ENCODE measurements around the gene ABHD17B.
A peak's percentile ranks its signal among the peaks of the same experiment; 100 is the strongest.

ABHD17B gene

DNA sequence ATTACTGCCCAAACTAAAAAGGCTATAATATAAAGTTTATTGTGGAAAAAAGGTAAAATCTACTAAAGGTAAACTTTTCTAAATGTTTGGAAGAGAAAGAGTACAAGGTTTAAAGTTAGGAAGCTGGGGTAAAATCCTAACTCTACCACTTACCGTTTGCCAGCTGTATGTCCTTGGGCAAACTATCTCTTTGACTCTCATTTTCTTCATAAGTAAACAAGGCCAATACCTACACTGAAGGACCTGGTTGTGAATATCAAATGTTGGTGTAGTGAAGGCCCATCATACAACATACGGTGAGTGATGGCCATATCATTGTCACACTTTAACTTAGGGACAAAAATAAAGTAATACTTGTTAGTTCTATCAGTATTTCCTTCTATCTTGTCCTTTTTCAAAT, 34.9 kb downstream of the ABHD17B start:
- no peak for DNase-seq

DNA sequence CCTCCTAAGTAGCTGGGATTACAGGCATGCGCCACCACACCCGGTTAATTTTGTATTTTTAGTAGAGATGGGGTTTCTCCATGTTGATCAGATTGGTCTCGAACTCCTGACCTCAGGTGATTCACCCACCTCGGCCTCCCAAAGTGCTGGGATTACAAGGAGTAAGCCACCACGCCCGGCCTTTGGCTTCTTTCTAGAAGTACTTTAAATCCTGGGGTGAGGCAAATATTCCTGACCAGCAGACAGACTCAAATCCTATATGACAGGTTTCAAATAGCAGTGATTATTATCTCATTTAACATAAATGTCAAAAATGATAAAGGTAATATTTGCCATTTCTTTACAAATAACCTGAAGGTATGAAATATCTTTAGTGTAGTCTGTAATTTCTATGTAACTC, 35.6 kb downstream of the ABHD17B start:
- DNase-seq = no peak

DNA sequence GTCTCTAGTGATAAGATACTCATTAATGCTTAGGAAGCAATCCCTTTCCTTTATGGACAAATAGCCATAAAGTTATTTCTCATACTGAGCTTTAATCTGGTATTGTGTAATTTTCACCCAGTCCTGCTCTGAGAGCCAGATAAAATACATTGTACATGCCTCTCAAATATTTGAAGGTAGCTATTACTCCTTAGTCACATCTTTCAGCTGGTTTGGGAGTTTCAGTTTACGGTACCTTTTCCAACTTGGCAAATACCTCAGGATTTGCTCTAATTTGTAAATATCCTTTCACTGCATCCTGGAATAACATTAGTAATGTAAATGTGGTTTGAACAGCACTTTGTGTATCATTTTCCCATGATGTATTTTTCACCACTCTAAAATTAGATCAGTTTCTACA, 47.4 kb downstream of the ABHD17B start:
- no peak for DNase-seq

DNA sequence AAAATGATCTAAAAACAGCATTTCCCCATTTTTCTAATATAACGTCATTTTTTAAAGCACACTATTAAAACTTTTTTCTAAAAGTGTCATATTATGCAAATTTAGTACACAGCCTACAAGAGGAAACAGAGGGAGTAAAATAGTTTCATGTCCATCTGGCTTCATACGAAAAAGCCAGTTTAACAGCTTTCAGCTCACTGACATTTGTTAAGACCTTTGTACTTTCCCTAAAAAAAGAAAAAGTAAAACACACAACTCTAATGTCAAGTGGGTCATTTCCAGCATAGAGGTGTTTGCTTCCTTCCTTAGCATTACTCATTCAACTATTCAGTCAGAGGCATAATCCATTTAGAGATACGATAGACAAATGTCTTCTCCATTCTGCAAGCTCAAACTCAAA, 49.4 kb downstream of the ABHD17B start:
- no peak for DNase-seq

DNA sequence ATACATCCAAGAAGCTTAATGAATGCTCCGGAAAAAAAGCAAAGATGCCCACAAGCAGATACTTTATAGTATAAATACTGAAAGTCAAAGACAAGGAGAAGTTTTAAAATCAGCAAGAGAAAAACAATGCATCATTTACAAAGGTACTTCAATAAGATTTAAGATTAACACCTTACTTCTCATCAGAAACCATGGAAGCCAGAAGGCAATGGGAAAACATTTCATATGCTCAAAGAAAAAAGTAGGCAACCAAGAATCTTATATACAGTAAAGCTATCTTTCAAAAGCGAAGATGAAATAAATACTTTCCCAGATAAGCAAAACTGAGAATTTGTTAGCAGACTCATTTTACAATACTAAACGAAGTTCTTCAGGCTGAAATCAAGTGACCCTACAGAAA, 51.1 kb downstream of the ABHD17B start:
- DNase-seq = no peak

DNA sequence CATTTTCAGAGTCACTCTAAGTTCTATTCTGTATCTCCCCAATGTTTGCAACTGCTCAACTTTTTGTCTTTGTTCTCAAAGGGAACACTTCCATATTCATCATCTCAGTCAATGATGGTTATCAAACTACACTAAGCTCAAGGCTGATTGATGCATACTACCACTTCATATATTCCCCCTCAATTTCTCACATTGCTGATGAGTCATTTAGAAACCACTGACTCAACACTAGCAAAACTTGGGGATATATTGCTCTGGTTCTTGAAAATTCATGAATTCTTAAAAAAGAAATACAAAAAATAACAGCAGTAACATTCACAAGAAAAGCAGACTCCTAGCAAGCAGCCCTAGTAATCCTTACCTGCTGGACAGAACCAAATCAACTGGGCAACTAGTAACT, 52.2 kb downstream of the ABHD17B start:
- peak; percentile 85 for DNase-seq

DNA sequence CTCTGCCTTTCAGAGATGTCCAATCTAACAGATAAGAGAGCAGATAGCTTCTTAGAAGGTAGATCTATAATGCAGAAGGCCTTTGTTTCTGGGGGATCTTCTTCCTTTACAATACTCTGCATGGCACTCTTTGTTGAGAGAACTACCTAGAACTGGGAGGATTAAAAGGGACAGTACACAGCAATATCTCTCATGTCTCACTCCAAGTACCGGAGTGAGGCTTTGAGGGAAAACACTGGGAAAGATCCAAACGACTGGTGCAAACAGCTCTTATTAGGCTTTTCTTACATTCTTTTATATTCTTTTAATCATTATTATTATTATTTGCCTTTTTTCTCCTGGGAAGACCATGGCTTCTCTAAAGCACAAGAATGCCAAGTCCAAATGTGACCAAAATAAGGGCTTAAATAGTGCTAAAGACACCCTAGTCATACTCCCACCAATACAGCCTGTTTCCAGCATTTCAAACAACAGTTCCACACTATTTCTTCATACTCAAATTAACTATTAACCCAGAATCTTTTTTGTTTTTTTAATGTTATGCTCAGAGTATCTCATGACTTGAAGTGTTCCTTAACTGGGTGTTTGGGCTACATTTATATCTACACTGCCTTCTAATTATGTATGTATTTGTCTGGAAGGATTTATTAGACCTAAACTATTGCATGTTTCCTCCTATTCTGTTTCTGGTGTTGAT, 52.7 kb downstream of the ABHD17B start:
- DNase-seq = no peak

DNA sequence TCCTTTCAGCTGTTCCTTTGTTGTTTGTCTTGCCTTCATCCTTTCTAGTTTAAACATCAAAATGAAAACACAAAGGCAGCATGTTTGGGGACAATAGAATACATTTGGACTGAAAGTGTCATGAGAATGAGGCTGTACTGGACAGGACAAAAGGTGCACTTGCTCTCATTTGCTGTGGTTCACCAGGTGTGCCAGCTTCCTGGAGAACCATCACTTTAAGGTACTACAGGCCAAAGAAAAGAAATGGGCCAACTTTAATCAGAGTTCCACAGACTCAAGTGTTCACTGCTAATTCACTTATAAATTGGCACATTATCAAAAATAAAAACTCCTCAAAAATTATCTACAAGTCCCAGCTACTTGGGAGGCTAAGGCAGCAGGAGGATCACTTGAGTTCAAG, 53.8 kb downstream of the ABHD17B start:
- DNase-seq = no peak

DNA sequence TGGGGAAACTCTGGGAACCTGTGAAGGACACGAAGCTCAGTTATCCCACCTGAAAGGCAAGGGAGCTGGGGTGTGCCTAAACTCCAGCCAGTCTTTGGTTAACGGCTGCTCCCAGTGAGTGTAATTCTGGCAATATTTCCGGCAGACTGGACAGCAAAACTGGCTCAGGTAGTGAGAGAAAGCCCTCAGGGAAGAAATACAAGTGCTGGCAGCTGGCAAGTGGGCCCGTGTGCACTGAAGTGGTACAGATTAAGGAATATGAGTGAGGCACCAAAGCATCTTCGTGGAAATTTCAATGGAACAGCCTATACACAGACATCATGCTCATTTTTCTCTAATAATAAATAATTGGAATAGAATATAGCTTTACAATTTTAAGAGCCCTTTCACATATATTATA, 56.2 kb downstream of the ABHD17B start:
- no peak for DNase-seq

DNA sequence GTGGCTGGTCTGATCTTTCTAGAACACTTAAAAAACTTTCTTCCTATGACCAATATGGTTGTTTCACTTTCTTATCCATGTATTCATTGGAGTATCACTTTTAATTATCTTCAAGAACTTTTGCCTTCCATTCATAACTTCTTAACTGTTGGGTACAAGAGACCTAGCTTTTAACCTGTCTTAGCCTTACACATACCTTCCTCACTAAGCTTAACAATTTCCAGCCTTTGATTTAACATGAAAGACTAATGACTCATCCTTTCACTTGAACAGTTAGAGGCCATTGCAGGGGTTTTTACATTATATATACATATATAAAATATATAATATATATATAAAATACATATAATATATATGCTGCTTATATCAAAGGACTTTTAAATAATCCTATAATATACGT, 57.9 kb downstream of the ABHD17B start:
- peak; percentile 10 for DNase-seq

DNA sequence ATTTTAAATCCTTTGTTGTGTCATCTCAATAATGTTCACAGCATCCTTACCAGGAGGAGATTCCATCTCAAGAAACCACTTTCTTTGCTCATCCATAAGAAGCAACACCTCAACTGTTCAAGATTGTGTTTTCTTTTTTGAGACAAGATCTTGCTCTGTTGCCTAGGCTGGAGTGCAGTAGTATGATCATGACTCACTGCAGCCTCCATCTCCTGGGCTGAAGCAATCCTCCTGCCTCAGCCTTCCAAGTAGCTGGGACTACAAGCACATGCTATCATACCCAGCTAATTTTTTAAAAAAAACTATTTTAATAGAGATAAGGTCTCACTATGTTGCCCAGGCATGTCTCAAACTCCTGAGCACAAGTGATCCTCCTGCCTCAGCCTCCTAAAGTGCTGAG, 60.0 kb downstream of the ABHD17B start:
- DNase-seq = no peak

DNA sequence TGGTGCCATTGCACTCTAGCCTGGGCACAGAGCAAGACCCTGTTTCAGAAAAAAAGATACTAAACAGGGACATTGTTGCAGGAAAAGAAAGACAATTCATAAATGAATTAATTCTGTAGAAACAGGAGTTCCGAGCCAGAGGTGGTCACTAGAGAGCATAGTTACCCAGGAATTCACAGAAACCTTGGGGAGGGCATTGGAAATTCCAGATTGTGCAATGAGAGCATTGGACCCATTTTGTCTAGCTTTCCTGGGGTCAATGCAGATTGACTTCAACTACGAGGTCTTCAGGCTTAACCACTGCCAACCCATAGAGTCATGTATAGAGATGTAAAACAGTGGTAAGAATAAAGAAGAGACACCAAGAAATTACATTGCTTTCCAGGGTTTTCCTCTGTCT, 63.1 kb downstream of the ABHD17B start:
- no peak for DNase-seq

DNA sequence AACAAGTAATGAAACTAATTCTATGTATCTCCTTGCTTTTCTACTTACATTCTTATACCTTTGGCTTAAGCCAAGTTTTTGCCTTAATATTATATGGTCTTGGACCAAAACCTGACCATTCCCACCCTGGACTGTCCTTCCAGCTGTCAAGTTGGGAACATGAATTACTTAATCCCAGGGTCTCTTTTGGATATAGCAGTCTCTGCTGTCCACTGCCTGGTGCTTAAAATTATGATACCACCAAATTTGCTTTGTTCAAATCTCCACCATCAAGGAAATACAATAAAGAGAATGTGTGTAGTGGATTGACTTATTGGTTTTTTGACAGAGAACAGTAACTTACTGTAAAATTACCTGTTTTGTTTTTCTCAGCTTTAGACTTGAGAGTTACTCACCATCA, 66.2 kb downstream of the ABHD17B start:
- no peak for DNase-seq

DNA sequence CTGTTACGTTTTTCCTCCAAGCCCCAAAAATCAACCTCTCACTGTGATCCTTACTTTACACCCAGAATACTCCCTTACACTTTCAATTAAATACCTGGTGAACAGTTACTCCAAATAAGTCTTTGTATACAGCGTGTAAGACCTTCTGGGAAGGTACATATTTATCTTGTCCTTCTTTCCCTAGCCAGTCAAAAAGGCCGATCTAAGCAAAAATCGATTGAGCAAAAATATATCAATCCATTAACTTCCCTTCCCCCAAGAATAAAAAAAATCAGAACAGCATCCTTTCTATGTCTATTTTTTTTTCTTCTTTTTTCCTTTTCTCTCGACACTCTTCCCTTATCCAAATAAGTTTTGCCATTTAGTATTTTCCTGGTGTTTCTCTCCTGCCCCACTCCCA, 71.3 kb downstream of the ABHD17B start:
- no peak for DNase-seq

DNA sequence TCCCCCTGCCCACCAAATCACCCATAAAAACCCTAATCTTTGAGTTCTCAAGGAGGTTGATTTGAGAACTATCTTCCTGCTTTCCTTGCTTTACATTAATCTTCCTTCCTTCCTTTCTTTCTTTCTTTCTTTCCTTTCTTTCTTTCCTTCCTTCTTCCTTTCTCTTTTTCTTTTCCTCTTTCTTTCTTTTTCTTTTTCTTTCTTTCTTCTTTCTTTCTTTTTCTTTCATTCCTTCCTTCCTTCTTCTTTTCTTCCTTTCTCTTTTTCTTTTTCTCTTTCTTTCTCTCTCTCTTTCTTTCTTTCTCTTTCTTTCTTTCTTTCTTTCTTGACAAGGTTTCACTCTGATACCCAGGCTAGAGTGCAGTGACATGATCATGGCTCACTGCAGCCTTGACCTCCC, 75.4 kb downstream of the ABHD17B start:
- no peak for DNase-seq

DNA sequence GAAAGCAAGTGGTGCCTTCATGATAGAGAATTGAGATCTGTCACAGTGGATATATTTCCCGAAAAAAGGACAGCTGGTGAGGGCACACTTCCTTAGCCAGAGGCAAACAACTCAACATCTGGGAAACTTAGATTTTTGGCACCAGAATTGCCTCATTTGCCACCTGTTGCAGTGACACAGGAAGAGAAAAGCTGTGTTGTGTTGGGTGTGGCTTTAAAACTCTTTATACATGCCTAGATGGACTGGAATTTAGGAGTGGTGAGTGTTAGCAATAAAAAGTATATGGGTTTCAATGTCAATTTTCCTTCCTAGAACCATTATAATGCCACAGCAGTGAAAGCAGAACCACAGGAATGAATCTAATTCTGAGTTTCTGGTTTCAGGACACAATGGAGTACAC, 80.1 kb downstream of the ABHD17B start:
- no peak for DNase-seq

DNA sequence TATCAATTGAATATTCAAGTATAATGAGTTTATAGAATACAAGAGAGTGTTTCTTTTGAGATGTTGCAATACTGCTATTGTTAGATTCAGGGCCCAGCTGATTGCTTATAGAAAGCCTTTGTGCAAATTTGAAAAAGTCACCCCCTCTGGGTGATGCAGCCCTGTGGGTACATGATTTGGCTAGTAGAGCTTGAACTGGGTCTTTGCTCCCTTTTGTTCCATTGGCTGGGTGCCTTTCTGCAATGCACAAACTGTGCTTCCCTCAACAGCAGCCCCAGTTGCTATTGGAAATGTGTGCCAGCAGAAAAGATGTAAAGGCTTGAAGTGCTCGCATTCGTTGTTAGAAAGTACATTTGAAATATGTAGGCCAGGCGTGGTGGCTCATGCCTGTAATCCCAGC, 80.8 kb downstream of the ABHD17B start:
- DNase-seq = no peak

DNA sequence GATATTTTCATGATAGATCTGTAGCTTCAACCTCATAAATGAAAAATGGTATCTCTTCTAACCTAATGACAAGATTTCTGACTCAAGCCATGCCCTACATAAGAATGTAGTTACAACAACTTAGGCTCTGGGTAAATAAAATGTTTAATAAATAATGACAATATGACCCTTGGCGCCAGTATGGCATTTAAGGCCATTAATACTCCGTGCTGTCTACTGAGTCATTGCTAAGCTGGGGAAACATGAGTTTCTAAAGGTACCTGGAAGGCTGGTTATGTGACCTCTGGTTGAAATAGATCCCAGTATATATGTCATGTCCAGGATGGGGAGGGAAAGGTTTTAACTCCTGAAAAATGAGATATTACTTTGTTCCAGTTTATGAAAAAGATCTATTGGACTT, 84.7 kb downstream of the ABHD17B start:
- no peak for DNase-seq

DNA sequence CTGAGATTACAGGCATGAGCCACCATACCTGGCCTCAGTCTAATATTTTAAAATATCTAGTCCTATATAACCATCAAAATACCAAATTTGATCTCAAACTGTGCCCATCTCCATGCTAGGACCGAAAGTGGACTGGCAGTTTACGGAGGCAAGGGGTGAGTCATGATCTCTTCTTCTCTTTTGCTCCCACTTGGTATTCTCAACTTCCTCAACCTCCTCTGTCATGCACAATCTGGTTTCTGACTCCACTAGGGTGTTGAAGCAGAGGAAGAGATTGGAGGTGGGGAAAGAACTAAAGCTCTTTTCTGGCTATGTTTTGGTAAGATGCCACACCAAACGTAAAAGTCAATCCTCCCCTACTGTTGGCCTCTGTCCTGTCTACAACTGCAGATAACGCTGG, 86.7 kb downstream of the ABHD17B start:
- DNase-seq = no peak

DNA sequence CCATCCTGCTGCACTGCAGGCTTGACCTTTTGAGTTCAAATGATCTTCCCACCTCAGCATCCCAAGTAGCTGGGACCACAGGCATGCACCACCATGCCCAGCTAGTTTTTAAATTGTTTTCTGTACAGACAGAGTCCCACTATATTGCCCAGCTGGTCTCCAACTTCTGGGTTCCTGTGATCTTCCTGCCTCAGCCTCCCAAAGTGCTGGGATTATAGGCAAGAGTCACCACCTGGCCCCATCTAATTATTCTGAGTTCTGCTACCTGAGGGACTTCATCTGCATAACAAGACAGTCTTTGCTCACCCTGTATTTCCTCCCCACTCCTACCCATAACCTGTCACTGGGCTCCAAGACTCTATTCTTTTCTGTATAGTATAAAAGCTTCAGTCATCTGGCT, 88.1 kb downstream of the ABHD17B start:
- DNase-seq = no peak

DNA sequence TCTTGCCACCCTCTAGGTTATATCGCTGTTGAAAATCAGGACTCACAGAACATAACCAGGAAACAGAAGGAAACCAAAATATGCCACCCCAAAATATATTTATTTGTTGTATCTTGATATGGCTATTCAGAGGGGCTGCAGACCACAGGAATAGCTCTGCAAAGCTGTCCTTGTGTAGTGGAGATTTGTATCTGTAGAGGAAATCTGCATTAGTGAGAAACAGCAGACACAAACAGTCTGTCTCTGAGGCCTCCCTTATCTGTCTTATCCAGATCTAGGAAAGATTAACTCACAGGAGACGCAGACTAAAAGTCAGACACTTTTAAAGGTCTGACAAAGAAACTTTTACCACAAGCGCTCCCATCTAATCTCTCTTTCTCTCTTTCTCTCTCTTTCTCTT, 88.5 kb downstream of the ABHD17B start:
- DNase-seq = peak; percentile 7

DNA sequence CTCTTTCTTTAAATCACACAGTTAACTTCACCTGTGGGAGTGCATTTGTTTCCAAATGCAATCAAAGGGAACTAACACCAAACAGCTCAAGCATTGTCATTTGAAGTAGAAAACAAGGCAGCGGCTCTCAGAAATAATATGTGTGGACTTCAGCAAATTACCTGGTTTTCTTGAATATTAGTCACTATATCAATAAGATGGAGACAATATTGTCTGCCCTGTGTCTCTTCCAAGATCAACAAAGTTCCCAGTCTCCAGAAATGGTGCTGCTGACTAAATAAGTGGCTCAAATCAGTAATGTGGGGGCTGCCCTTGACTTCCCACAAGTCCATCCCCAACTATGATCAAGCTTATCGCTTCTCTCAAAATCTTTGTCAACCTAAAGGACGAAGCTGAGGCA, 89.6 kb downstream of the ABHD17B start:
- no peak for DNase-seq

DNA sequence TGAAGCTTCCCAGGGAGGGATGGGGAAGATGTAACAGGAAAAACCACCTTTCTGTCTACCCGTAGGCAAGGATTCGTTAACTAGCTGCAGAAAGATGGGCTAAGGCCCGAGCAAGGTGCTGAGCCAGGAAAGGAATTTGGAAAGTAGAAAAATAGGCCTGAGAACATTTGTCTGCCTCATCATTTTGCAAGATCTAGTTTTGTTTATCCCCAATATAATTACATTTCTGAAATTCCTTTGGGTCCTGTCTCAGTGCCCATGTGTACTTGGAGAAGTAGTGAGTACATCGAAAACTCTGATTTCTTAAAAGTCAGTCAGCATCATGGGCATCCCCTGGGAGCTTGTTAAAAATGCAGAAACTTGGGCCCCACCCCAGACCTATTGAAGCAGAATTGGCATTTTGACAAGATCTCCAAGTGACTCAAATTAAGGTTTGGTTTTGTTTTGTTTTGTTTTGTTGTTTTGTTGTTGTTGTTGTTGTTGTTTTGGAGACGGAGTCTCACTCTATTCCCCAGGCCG, 90.5 kb downstream of the ABHD17B start:
- DNase-seq = no peak

DNA sequence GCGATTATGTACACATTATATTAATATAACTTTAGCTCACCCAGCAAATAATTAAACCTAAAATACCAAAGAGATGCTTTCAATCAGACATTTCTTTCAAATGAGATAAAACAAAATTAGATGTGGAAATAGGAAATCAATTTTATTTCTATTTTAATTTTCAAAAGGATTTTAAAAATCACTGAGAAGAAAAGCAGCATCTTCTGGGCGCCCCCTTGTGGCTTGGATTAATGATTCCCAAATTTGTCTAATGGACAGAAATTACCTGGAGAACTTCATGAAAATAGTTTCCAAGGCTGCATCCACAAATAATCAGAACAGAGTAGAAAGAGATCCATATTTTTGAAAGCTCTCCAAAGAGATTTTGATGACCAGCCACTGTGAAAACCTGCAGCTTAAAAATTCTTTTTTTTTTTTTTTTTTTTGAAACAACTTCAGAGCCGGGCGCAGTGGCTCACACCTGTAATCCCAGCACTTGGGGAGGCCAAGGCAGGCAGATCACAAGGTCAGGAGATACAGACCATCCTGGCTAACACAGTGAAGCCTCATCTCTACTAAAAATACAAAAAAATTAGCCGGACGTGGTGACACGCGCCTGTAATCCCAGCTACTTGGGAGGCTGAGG, 91.8 kb downstream of the ABHD17B start:
- peak; percentile 21 for DNase-seq

DNA sequence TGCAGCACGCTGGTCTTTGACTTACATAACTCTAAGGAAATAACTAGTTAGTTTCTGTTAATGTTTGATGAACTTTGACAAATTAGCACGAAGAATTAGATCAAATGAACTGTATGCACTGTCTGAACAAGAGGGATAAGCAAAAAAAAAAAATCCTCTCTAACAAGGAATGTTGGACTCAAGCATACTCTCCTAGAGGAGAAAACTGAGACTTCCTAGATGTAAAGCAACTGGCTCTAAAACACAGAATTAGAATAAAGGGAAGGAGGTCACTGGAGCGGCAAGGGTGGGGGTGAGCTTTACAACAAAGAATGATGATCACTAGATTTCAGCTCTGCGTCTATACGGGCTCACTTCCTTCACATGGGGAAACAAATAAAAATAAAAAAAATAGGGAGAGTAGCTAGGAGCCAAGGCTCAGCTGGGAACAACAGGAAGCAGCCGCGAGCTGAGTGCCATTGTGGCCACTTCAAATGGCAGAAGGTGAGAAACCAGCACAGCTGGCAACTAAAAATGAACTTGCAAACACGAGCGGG, 94.0 kb downstream of the ABHD17B start:
- no peak for DNase-seq

All from activated CD4-positive, alpha-beta T cell treated with anti-CD3 and anti-CD28 coated beads, Interleukin-2, amount 50 U/mL, for 16 hours (primary cell).